ENCODE results near the gene TRPV2. TPM values are rescaled to one million over a fixed set of nuclear protein-coding genes. Genes with fewer than 3 reads are reported as not detected.
A peak's percentile ranks its signal among the peaks of the same experiment; 100 is the strongest.
"Not testable (repeated sequence)": the region's sequence is repeated elsewhere in the genome, so short reads cannot be mapped to it uniquely, and the experiment has no call there.

The TRPV2 gene
- total and polyA plus RNA-seq, 9 donors = 3.2 to 5.5 (median 4.5) TPM

DNA sequence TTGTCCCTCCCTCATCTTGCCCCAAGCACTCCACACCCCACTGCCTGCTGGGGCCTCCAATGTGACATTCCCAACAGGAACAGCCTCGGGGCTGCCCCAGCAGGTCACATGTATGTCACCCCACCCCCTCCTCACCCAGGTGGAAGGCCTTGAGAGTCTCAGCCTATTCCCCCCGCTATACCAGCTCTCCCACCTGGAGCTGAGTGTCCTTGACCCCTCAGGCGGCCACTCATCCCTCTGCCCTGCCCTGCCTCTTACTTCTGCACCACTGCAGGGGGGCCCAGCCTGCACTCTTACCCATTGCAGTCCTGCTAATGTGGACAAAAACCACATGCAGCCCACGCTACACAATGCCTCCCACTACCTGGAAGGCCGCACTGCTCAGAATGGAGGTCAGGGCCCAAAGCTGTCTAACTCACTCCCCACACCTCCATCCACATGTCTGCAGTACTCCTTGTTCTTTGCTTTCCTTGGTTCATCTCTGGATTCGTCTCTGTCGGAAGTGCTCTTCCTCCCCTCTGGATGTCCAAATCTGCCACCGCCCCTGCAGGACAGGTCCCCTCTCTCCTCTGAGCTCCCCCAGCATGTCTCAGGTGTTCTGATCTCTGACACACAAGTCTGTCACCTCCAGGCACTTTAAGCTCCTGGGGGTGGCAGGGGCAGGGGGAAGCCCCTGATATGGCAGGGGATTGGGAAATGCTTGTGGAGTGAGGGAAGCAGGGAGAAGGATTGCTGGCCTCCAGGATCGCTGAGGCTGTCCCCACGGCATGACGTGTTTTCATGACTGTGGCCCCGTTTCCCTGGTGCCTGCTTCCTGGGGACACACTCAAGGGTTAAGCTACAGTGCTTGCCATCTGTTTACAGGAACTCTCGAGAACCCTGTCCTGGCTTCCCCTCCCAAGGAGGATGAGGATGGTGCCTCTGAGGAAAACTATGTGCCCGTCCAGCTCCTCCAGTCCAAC, 20.8 kb downstream of the TRPV2 start:
- H3K36me3 ChIP-seq (ENCODE audit: control insufficient read depth, insufficient read depth, low read length) = peaks cover 9% of the 10 kb centered on the region
- no peaks in the 10 kb centered on the region for H3K9me3 ChIP-seq (replicated peaks; ENCODE audit: control insufficient read depth, low read depth, low read length)
- DNase-seq = no peak
- H3K27ac ChIP-seq (ENCODE audit: low read length) = no peak overlapping the region
- H3K4me1 ChIP-seq (ENCODE audit: control insufficient read depth, insufficient read depth, low read length) = peaks cover 17% of the 10 kb centered on the region
- H3K4me3 ChIP-seq (ENCODE audit: low read length) = no peak overlapping the region
- H3K27me3 ChIP-seq (ENCODE audit: control insufficient read depth, insufficient read depth, low read length) = no peaks in the 10 kb centered on the region
- 56% methylated on average over 12 of the region's 14 CpGs for WGBS (ENCODE audit: insufficient coverage)

DNA sequence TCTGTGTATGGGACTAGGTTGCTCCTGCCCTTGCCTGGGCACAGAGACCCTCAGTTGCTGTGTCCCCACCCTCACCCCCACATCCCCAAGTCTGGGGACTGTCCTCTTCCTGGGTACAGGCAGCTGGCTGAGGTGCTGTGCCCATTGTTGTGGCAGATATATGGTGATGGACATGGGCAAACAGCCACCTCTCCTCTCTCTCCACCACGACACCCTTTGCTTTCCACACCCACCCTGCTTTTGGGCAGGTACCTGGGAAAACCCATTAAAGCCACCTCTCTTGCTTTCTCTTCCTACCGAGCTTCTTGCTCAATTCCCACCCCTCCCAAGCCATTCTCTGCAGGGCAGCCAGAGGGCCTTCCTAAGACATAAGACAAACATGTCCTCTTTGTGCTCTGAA, 21.7 kb downstream of the TRPV2 start:
- no peak overlapping the region for H3K27ac ChIP-seq (ENCODE audit: low read length)
- 65% methylated on average over 2 of the region's 2 CpGs for WGBS (ENCODE audit: insufficient coverage)
- DNase-seq = no peak
- H3K9me3 ChIP-seq (replicated peaks; ENCODE audit: control insufficient read depth, low read depth, low read length) = no peaks in the 10 kb centered on the region
- no peak overlapping the region for H3K4me3 ChIP-seq (ENCODE audit: low read length)
- H3K27me3 ChIP-seq (ENCODE audit: control insufficient read depth, insufficient read depth, low read length) = no peaks in the 10 kb centered on the region
- peaks cover 21% of the 10 kb centered on the region for H3K4me1 ChIP-seq (ENCODE audit: control insufficient read depth, insufficient read depth, low read length)
- peaks cover 15% of the 10 kb centered on the region for H3K36me3 ChIP-seq (ENCODE audit: control insufficient read depth, insufficient read depth, low read length)

DNA sequence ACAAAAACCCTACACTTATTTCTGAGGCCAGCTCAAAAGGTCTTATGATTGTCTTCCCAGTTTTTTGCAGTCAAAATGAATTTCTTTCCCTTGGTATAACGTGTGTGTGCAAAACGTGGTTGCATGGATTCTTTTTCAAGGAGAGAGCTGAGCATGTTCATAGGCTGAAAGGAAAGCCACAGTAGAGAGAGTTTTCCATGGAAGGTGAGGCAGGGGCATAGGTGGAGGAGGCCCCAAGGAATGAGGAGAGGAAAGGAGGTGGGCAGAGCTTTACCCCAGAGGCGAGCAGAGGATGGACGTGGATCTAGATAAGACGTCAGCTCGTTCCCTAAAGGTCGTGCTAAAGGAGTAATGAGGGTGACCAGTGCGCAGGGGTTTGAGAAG, 22.8 kb downstream of the TRPV2 start:
- H3K27ac ChIP-seq (ENCODE audit: low read length) = peak overlapping the region; percentile 89
- 15% methylated on average over 8 of the region's 8 CpGs for WGBS (ENCODE audit: insufficient coverage)
- no peak for DNase-seq
- peak overlapping the region; percentile 82 for H3K4me3 ChIP-seq (ENCODE audit: low read length)
- H3K9me3 ChIP-seq (replicated peaks; ENCODE audit: control insufficient read depth, low read depth, low read length) = no peaks in the 10 kb centered on the region
- no peaks in the 10 kb centered on the region for H3K27me3 ChIP-seq (ENCODE audit: control insufficient read depth, insufficient read depth, low read length)
- peaks cover 26% of the 10 kb centered on the region for H3K36me3 ChIP-seq (ENCODE audit: control insufficient read depth, insufficient read depth, low read length)
- H3K4me1 ChIP-seq (ENCODE audit: control insufficient read depth, insufficient read depth, low read length) = peaks cover 31% of the 10 kb centered on the region

- Histone ChIP-seq H3K4me3 (ENCODE audit: low read length) (peak overlapping the region; percentile 82), H3K4me1 (ENCODE audit: control insufficient read depth, insufficient read depth, low read length) (peaks cover 37% of the 10 kb centered on the region), H3K9me3 (replicated peaks; ENCODE audit: control insufficient read depth, low read depth, low read length) (no peaks in the 10 kb centered on the region), H3K36me3 (ENCODE audit: control insufficient read depth, insufficient read depth, low read length) (peaks cover 32% of the 10 kb centered on the region), H3K27me3 (ENCODE audit: control insufficient read depth, insufficient read depth, low read length) (no peaks in the 10 kb centered on the region), H3K27ac (ENCODE audit: low read length) (peak overlapping the region; percentile 89)
- WGBS (ENCODE audit: insufficient coverage) = under 1% methylated on average over 45 of the region's 46 CpGs
- DNase-seq = peak; percentile 100
Observed at GRCh38 chr17:16438557-16439302, 23.4 kb downstream of the TRPV2 start.

DNA sequence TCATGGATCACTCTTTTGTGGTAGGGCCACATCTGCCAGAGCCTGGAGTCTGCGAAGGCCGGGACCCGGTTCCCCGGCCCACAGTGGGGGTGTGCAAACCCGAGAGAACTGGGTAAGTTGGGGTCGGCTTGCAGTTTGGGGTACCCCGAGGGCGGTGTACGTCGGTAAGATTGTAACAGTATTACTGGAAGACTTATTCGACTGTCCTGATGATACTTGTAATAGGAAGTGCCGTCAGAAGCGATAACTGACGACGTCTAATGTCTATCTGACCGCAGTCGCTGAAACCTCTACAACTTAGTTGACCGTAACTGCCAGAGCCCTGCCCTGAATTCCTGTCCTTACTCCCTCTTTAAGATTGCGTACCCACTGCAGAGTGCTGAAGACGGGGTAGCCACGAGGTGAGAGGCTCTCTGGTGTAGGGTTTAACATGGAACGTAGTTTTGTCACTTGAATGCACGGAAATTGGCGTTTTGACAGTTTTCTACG, 24.0 kb downstream of the TRPV2 start:
- WGBS (ENCODE audit: insufficient coverage) = 0% methylated on average over 12 of the region's 25 CpGs
- peak overlapping the region; percentile 65 for H3K27ac ChIP-seq (ENCODE audit: low read length)
- H3K27me3 ChIP-seq (ENCODE audit: control insufficient read depth, insufficient read depth, low read length) = no peaks in the 10 kb centered on the region
- H3K36me3 ChIP-seq (ENCODE audit: control insufficient read depth, insufficient read depth, low read length) = peaks cover 38% of the 10 kb centered on the region
- peaks cover 43% of the 10 kb centered on the region for H3K4me1 ChIP-seq (ENCODE audit: control insufficient read depth, insufficient read depth, low read length)
- no peaks in the 10 kb centered on the region for H3K9me3 ChIP-seq (replicated peaks; ENCODE audit: control insufficient read depth, low read depth, low read length)
- peak overlapping the region; percentile 82 for H3K4me3 ChIP-seq (ENCODE audit: low read length)
- peak; percentile 45 for DNase-seq

DNA sequence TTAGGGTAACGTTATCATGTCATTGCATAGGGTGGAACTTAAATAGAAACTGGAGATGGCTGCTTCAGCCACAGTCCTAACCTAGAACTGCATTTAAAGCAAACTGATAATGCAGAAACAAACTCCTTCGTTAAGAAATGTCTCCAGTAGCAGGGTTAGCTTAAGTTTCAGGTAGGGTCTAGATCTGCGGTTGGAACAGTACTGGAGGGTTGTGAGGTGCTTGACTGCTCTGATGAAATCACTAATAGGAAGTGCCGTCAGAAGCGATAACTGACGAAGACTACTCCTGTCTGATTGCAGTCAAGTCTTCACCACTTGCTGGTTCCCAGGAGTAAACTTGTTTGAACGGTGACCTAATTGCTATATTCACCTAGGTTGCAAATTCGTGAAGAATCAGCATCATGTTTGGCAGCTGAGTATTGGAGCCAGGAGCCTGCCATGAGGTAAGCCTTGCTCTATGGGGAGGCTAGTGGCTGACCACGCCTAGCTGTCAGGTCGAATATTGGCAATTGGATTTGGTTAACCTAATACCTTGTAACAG, 24.5 kb downstream of the TRPV2 start:
- Histone ChIP-seq H3K27me3 (ENCODE audit: control insufficient read depth, insufficient read depth, low read length) (no peaks in the 10 kb centered on the region), H3K9me3 (replicated peaks; ENCODE audit: control insufficient read depth, low read depth, low read length) (no peaks in the 10 kb centered on the region), H3K4me1 (ENCODE audit: control insufficient read depth, insufficient read depth, low read length) (peaks cover 48% of the 10 kb centered on the region), H3K36me3 (ENCODE audit: control insufficient read depth, insufficient read depth, low read length) (peaks cover 41% of the 10 kb centered on the region), H3K27ac (ENCODE audit: low read length) (peak overlapping the region; percentile 65), H3K4me3 (ENCODE audit: low read length) (peak overlapping the region; percentile 82)
- WGBS (ENCODE audit: insufficient coverage) = 16% methylated on average over 7 of the region's 10 CpGs
- DNase-seq = no peak

DNA sequence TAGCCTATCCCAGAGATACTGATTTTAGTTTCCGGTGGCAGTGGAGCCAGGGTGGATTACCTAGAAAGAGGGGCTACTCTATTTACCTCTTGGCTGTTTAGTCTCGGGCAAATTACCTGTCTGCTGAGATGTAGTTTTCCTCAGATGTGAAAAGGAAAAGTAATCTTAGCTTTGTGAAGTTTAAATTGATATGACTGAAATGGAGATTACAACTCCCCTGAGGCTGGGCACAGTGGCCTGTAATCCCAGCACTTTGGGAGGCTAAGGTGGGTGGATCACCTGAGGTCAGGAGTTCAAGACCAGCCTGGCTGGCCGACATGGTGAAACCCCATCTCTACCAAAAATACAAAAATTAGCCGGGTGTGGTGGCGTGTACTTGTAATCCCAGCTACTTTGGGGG, 25.0 kb downstream of the TRPV2 start:
- not testable (repeated sequence) for H3K9me3 ChIP-seq (replicated peaks; ENCODE audit: control insufficient read depth, low read depth, low read length); H3K27me3 ChIP-seq (ENCODE audit: control insufficient read depth, insufficient read depth, low read length); DNase-seq; H3K27ac ChIP-seq (ENCODE audit: low read length)
- Histone ChIP-seq H3K4me3 (ENCODE audit: low read length) (peak overlapping the region; percentile 82), H3K36me3 (ENCODE audit: control insufficient read depth, insufficient read depth, low read length) (peaks cover 43% of the 10 kb centered on the region), H3K4me1 (ENCODE audit: control insufficient read depth, insufficient read depth, low read length) (peaks cover 49% of the 10 kb centered on the region)
- no CpG with 5 or more reads among the region's 5 CpGs for whole genome bisulfite sequencing (ENCODE audit: insufficient coverage)

DNA sequence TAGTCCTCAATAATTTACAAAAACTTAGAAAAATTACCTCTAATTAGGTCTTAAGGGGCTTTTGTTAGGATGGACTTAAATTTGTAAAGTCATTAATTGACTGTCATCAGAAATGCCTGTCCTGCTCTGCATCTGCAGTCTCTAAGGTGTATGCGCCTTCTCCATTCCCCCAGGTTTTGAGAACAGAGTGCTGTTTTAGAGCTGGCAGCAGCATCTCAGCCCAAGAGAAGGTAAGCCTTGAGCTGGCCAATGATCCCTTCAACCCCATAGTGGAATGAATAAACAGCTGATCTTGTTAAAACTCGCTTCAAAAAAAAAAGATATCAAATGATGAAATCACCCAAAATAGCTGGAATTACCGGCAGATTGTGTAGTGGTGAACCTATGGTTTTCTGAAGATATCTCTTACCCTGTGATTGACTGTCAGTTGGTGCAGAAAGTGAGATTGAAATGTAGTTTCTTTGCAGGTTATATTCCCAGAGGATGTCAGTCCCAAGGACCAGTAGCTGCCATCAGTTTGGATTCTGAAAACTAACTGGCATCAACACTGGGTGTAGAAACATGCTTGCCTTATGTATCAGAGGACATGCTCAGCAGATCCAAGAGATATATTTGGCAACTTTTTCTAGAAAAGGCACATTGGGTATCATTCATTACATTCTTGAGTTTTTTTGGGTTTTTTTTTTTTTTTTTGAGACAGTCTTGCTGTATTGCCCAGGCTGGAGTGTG, 25.7 kb downstream of the TRPV2 start:
- Histone ChIP-seq H3K4me3 (ENCODE audit: low read length) (no peak overlapping the region), H3K4me1 (ENCODE audit: control insufficient read depth, insufficient read depth, low read length) (peaks cover 54% of the 10 kb centered on the region), H3K36me3 (ENCODE audit: control insufficient read depth, insufficient read depth, low read length) (peaks cover 49% of the 10 kb centered on the region), H3K27ac (ENCODE audit: low read length) (no peak overlapping the region), H3K27me3 (ENCODE audit: control insufficient read depth, insufficient read depth, low read length) (no peaks in the 10 kb centered on the region), H3K9me3 (replicated peaks; ENCODE audit: control insufficient read depth, low read depth, low read length) (no peaks in the 10 kb centered on the region)
- WGBS (ENCODE audit: insufficient coverage) = no CpG with 5 or more reads among the region's 3 CpGs
- DNase-seq = no peak

GRCh38 chr17:16442141-16442540, 26.8 kb downstream of the TRPV2 start:
- Histone ChIP-seq H3K27ac (ENCODE audit: low read length) (no peak overlapping the region), H3K4me3 (ENCODE audit: low read length) (no peak overlapping the region), H3K4me1 (ENCODE audit: control insufficient read depth, insufficient read depth, low read length) (peaks cover 54% of the 10 kb centered on the region), H3K27me3 (ENCODE audit: control insufficient read depth, insufficient read depth, low read length) (no peaks in the 10 kb centered on the region), H3K9me3 (replicated peaks; ENCODE audit: control insufficient read depth, low read depth, low read length) (no peaks in the 10 kb centered on the region), H3K36me3 (ENCODE audit: control insufficient read depth, insufficient read depth, low read length) (peaks cover 59% of the 10 kb centered on the region)
- 71% methylated on average over 1 of the region's 1 CpG for WGBS (ENCODE audit: insufficient coverage)
- no peak for DNase-seq
